ENCODE measurements around the gene CERS6. TPM values are rescaled to one million over a fixed set of nuclear protein-coding genes. Genes with fewer than 3 reads are reported as not detected.

Gene CERS6
- total and polyA plus RNA-seq, 4 donors, result 4.3 to 25.8 (median 13.6) TPM

DNA sequence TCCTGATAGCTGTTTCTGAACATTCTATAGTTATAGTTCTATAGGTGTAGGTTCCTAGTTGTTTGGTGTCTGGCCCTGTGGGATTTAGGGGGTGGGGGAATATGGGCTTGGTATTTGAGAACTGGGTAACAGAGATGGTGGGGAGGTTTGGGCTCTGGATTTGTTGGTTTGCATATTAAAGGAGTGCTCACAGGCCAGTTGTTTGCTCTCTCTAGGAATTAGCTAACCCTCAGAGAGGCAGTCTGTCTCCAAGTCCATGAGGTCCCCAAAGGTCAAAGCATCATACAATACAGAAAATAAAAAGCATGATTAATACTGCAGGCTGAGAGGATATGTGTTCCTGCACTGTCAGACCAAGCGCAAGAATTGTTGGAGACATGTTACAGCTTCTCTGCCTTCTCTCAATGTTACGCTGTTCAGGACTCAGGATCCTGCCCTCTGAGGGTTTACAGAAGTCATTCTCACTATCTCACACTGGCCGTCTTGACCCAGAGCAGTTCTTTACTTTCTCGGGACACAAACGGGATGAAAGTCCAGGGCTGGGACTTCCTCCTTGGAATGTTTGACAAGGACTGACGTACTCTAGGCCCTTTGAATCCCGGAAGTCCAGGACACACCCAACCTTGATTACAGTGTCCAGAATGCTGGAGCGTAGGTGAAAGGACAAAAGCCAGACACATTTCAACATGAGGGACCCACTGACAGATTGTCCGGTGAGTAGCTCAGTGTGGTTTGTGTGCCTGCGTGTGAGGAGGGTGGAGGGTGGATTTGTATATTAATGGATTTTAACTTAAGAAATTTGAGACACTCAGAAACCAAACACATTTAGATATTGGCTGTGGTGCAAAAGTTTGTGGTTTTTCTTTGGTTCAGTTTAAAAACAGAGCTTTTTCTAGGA, 346.1 kb downstream of the CERS6 start, which contains the start of gene NOSTRIN:
TSS of gene NOSTRIN (plus strand) at position 677 of the 898 bp plus-strand sequence. CDS start at position 687, 10 bp downstream.
- TF ChIP-seq, protein P1, sequence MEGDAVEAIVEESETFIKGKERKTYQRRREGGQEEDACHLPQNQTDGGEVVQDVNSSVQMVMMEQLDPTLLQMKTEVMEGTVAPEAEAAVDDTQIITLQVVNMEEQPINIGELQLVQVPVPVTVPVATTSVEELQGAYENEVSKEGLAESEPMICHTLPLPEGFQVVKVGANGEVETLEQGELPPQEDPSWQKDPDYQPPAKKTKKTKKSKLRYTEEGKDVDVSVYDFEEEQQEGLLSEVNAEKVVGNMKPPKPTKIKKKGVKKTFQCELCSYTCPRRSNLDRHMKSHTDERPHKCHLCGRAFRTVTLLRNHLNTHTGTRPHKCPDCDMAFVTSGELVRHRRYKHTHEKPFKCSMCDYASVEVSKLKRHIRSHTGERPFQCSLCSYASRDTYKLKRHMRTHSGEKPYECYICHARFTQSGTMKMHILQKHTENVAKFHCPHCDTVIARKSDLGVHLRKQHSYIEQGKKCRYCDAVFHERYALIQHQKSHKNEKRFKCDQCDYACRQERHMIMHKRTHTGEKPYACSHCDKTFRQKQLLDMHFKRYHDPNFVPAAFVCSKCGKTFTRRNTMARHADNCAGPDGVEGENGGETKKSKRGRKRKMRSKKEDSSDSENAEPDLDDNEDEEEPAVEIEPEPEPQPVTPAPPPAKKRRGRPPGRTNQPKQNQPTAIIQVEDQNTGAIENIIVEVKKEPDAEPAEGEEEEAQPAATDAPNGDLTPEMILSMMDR (IDR thresholded peaks at IDR 0.05; ENCODE audit: control extremely low read depth, extremely low read depth), result no peak
- ATAC-seq (ENCODE audit: insufficient read depth, low FRiP score) (peak; percentile 43), DNase-seq (peak in 2 of 3 donors; percentile 38 to 57)
- Histone ChIP-seq H3K9ac (ENCODE audit: insufficient read depth in 1 of 2, low read length in 2 of 2) (no peak within 1 kb of the TSS), H3K9me3 (ENCODE audit: control insufficient read depth in 4 of 4, insufficient read depth in 3 of 4, low read length in 3 of 4) (no peaks in the 10 kb centered on the region), H3K4me1 (ENCODE audit: control insufficient read depth in 5 of 5, insufficient read depth in 5 of 5, low read length in 5 of 5) (peaks cover 5 to 17% (median 6%) of the 10 kb centered on the region in 5 donors), H3K27ac (ENCODE audit: low read depth in 1 of 2, low read length in 1 of 2) (peak within 1 kb of the TSS; percentile 38 to 84), H3K27me3 (ENCODE audit: control insufficient read depth in 3 of 3, insufficient read depth in 3 of 3, low read length in 2 of 3) (no peaks in the 10 kb centered on the region), H3K4me3 (peak within 1 kb of the TSS; percentile 50), H3K36me3 (ENCODE audit: control insufficient read depth in 4 of 4, insufficient read depth in 4 of 4, low read length in 4 of 4) (no peaks in the 10 kb centered on the region)
- WGBS, 2 donors, result 29 to 56% methylated on average over 10 of the region's 10 CpGs

DNA sequence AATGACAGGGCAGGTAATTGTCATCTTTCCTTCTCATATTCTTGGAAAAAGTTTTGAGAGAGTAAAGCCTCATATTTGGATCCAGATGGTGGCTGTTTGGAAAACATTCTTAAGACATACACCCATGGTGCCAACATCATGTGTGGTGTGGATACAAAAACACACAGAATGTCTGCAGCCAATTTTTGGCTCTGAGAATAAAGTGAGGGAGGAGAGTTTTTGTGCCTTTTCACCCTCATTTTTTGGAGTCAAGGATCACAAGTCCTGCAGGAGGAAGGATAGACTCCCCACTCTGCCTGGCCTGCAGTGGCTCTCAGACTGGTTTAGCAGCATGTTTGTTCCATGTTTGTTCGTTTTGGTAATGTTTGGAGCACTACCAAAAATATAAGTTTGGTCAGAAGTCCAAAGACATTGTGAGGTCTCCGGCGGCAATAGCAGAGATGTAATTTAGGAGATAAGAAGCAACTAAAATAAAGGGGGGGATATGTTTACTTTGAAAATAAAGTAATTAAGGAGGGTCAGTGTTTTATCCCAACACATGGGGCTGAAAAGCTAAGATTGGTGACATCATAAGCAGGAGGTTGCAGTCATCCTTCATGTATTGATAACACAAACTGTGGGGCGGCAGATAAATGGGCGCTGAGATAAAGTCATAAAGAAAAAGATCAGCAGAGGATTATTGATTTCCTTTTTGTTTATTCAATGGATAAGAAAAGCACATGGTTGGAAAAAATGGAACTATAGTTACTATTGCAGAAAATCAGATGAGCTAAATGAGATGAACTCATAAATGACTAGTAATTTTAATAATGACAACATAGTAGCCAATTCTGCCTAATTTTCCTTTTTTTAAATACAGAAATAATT, 347.0 kb downstream of the CERS6 start:
- TF ChIP-seq, protein P1 (IDR thresholded peaks at IDR 0.05; ENCODE audit: control extremely low read depth, extremely low read depth), result no peak
- Histone ChIP-seq H3K27ac (ENCODE audit: low read depth in 1 of 2, low read length in 1 of 2) (peak overlapping the region; percentile 38 to 84), H3K4me3 (peak overlapping the region; percentile 50), H3K9me3 (ENCODE audit: control insufficient read depth in 4 of 4, insufficient read depth in 3 of 4, low read length in 3 of 4) (no peaks in the 10 kb centered on the region), H3K36me3 (ENCODE audit: control insufficient read depth in 4 of 4, insufficient read depth in 4 of 4, low read length in 4 of 4) (no peaks in the 10 kb centered on the region), H3K4me1 (ENCODE audit: control insufficient read depth in 5 of 5, insufficient read depth in 5 of 5, low read length in 5 of 5) (peaks cover 5 to 17% (median 6%) of the 10 kb centered on the region in 5 donors), H3K27me3 (ENCODE audit: control insufficient read depth in 3 of 3, insufficient read depth in 3 of 3, low read length in 2 of 3) (no peaks in the 10 kb centered on the region), H3K9ac (ENCODE audit: insufficient read depth in 1 of 2, low read length in 2 of 2) (no peak overlapping the region)
- DNase-seq (peak in 2 of 3 donors; percentile 36 to 53), ATAC-seq (ENCODE audit: insufficient read depth, low FRiP score) (no peak)
- 52 to 73% methylated on average over 5 of the region's 5 CpGs for WGBS, 2 donors

DNA sequence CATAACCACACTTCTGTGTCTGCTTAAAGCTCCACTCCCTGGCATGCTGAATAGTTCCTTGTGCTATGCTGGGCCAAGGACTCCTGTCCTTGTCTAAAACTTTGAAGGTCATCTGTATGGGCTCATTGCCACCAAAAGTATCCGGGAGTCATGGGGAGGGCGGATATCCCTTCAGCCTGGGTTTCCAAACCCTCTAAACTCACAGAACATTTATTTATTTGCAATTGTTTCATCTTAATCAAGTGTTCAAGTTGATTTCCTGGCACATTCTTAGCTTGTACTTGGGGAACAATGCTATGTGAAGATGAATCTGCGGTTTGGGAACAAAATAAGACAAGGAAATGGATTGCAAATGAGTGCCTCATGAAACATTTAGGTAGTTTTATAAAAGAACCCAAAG, 348.1 kb downstream of the CERS6 start:
- Histone ChIP-seq H3K36me3 (ENCODE audit: control insufficient read depth in 4 of 4, insufficient read depth in 4 of 4, low read length in 4 of 4) (no peaks in the 10 kb centered on the region), H3K9ac (ENCODE audit: insufficient read depth in 1 of 2, low read length in 2 of 2) (no peak overlapping the region), H3K9me3 (ENCODE audit: control insufficient read depth in 4 of 4, insufficient read depth in 3 of 4, low read length in 3 of 4) (no peaks in the 10 kb centered on the region), H3K27me3 (ENCODE audit: control insufficient read depth in 3 of 3, insufficient read depth in 3 of 3, low read length in 2 of 3) (no peaks in the 10 kb centered on the region), H3K4me3 (no peak overlapping the region), H3K4me1 (ENCODE audit: control insufficient read depth in 5 of 5, insufficient read depth in 5 of 5, low read length in 5 of 5) (peaks cover 5 to 10% (median 6%) of the 10 kb centered on the region in 5 donors), H3K27ac (ENCODE audit: low read depth in 1 of 2, low read length in 1 of 2) (peak overlapping the region in 1 of 2 donors; percentile 71)
- TF ChIP-seq, protein P1 (IDR thresholded peaks at IDR 0.05; ENCODE audit: control extremely low read depth, extremely low read depth), result no peak
- no peak for ATAC-seq (ENCODE audit: insufficient read depth, low FRiP score)
- 62 to 89% methylated on average over 3 of the region's 3 CpGs for WGBS, 2 donors
- DNase-seq, result peak in 1 of 3 donors; percentile 49

Data from lung (tissue), 12 donors.